Brain pericyte (primary cell): ENCODE results near the gene SMPD2.

Experiments
- DNase-seq: peaks from one replicate; pipeline ENCODE4 v3.0.0-alpha.2; 2012; ENCODE audit warnings: low read depth, low spot score

Gene SMPD2

DNA sequence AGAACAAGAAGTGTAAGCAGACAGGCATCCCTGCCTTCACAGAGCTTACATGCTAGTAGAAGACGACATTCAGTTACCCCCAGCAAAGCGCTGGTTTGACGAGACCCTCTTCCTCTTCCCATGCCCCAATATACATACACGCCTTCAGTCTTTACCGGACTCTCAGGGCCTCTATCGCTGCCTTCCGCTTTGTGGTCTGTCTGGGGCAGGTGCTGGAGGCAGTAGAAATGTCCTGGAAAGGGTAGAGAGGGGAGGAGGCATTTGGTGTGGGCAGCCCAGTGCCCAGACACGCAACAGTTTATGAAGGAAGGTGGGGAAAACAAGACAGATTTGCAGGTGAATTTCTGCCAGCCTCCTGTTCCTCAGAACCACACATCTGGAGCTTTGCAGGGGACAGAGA is 6.0 kb downstream of the SMPD2 start:
- DNase-seq = no peak

DNA sequence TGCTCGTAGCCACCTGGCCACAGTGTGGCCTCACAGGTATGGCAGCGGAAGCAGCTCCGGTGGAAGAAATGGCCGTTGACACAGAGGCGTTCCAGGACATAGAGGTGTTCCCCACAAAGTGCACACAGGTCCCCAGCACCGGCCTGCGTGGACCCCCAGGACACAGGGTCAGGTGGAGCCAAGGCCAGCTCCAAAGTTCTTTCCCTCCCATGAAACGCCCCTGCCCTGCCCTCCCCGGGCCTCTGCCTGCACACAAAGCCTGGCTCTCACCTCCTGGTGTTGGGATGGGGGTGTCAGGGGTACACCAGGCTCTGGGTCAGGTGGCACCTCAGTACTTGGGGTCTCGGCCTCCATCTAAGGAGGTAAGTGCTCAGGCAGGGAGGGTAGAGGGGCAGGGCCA is 6.6 kb downstream of the SMPD2 start:
- DNase-seq = no peak

DNA sequence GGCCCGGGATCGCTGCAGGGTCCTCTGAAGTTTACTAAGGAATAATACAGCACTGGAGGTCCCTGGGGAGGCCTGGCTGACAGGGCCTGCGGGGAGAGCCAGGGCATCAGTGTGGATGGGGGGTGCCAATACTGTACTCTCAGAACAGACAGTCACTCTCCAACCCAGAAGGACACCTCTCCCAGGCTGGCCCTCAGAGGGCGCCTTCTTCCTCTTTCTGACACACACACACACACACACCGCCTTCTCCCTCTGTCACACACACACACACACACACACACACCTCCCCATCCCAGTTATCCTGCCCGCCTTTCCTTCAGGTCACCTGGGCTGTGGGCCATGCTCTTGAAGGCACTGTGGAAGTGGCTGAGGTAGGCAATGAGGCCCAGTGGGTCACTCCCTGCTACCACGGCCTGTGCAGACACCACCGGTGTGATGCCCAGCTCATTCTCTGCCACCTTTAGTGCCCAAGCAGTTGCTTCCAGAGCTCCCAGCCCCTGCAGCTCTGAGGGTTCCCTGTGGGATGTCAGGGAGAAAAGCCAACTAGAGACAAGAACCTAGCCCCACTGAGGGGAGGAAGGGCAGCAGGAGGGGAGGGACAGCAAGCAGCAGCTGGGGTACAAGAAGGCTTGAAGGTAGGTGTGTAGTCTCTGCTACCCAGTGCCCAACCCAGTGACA is 7.5 kb downstream of the SMPD2 start:
- no peak for DNase-seq

DNA sequence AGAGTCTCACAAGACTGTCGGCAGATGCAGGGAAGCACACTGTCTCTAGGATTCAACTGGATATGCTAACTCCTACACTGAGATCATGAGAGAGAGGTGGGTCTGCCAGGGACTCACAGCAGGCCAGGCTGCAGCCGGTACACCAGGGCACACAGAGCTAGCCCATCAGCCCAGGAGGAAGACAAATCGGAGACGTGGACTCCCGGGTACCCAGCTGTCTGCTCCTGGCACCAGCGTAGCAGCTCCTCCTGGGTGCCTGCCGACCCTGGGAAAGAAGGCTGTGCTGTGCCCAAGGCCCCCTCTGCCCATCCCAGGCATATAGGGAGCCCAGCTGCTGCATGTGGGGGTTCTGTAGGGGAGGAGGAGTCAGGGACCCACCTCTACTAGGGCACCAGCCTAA is 8.1 kb downstream of the SMPD2 start:
- DNase-seq = no peak

DNA sequence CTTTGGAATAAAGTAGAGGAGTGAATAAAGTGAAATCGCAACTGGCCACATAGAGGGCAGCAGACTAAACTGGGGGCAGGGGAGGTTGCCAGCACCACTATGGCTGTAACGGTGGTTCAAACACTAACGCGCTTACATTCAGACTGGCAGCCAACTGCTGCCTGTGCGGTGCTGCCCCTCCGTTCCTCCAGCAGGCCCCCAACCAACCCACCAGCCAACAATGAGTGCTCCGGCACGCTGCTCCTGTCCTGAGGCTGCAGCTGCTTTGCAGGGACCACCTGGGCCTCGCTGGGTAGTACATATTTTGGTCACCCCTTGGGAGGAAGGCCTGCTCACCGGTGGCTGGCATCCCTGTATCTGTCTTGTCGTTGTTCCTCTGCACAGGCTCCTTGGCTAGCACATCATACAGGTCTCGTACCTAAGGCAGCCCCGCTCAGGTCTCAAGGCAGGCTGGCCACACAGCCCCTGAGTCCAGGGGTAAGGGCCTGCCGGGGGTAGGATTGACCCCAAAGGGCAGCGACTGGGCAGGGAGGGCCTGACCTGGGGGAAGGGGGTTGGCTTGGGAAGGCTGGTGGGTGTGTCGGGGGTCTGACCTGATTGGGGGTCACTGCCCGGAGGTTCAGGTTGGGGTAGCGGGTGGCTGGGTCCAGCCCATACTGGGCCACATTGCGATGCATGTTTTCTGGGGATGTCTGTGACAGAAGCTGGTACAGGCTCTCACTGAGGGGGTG is 8.7 kb downstream of the SMPD2 start:
- DNase-seq = no peak

DNA sequence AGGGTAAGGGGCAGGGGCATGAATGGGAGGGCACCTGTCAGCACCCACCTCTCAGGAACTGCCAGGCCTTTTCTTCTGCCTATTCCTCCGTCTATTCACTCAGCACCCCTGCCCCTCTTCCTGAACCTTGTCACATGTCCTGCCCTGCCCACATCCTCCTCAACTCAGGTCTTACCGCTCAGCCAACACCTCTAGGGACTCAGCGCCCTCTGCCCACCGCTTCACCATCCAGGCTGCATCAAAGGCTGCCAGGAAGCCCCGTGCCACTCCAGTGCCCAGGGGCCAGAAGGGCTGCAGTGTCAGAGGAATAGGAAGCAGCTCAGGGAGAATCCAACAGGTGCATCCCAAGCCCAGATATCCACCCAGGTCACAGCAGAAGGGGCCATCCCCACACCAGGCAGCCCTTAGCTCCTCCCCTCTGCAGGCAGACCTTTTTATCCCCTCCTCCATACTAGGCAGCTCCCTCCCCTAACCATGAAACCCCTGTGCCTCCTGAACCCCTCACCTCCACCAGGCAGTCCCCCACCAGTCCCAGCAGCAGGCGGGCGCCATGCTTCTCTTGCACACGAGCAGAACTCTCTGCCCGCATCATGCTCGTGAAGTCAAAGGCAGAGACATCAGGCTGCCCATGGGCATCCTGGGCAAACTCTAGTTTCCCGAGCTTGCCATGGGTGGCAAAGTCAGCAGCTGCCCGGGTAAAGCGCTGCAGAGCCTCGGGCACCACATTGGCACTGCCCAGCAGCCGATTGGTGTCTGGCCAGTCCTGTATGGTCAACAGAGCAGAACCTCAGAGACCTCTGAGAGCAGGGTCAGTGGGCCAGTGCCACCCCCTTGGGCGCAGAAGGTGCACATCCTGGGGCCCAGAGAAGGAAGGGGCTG is 9.5 kb downstream of the SMPD2 start:
- DNase-seq = no peak

DNA sequence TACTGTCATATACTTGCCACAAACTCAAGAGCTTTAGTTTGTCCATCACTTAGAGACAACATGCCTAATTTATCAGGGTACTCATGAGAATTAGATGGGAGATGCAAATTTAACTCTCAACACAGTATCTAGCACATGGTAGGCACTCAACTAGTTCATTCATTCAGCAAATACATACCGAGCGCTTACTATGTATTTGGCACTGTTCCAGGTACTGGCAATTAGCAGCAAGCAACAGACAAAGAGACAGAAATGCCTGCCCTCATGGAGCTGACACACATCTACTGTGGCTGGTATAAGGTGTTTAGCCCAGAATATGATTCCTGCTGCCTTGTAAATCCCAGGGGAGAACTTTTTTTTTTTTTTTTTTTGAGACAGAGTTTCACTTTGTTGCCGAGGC is 10.3 kb downstream of the SMPD2 start:
- no peak for DNase-seq

DNA sequence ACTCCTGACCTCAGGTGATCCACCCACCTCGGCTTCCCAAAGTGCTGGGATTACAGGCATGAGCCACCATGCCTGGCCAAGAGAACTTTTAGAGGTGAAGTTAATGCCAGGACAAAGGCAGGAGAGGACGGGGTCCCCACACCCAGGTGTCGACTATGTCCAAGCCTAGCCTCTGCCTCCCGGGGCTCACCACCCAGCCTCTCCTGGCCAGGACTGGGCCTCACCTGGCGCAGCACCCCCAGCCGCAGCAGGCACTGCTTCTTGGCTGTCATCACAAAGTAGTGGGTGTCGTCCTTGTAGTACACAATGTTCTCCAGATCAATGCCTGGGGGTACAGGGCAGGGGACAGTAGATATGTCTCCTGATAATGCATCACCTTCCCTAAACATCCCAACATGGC is 10.9 kb downstream of the SMPD2 start:
- no peak for DNase-seq

DNA sequence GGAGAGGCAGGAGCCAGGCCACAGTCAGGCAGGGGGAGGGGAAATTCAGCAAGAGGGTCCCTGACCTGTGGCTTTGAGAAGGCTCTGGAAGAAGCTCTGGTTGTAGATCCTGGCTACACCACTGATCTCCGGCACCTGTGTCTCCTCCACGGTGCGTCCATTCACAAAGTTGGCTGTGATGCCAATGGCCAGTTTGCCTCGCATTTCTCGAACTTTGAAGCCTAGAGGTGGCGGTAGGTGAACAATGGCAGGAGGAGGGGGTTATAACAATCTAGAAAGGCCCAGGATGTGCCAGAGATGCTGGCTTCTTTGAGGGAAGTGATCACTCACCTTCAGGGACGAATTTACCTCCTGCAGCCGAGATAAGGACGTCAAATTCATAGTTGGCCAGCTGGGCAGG is 11.7 kb downstream of the SMPD2 start:
- no peak for DNase-seq

DNA sequence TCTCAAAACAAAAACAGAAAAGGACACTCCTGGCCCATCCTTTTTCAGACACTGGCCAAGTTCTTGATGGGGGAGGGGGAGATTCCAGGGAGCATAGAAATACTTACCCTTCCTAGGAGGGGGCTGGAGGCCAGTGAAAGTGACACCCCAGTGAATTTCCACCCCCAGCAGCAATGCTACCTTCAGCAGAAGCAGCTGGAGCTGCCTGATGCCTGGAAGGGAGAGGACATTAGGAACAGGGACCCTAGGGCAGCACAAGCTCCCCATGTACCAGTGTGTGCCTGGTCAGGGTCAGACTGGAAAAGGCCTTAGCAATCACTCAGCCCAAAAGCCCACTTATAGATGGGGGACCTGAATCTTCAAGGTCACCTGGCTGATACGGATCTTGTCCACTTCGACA is 12.6 kb downstream of the SMPD2 start:
- no peak for DNase-seq

DNA sequence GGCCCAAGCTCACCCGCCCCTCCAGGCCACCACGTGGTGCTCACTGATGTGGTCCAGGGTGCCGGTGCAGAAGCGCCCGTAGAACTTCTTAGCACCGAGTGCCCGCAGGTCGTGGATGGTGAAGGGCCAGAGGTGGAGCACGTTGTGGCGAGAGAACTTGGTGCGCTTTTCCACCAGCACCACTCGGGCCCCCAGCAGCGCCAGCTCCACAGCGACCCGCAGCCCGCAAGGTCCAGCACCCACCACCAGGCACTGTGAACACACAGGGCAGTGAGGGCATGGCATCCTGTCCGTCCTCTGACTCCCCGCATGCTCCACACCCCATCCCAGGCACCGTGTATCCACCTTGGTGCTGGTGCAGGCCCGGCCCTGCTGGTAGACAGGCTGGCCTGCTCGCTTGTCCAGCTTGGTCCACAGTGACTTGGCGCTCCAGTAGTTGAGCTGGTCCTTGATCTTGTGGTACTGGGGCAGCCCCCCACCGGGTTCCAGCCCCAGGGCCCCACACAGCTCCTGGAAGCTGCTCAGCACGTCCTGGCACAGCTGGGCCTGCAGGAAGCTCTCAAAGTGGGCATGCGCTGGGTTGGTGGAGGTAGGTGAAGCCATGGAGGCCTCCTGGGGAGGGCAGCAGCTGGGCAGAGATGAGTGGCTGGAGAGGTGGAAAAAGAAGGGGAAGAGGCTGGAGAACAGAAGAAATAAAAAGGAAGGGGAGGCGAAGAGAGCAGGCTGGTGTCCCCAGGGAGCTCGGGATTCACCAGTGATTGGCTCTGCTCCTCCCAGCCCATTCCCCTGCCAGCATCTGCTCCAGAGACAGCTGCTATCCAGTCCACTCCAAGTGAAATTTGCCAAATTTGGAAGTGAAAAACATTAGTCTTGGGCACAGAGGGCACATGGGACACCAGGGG is 13.3 kb downstream of the SMPD2 start:
- no peak for DNase-seq

DNA sequence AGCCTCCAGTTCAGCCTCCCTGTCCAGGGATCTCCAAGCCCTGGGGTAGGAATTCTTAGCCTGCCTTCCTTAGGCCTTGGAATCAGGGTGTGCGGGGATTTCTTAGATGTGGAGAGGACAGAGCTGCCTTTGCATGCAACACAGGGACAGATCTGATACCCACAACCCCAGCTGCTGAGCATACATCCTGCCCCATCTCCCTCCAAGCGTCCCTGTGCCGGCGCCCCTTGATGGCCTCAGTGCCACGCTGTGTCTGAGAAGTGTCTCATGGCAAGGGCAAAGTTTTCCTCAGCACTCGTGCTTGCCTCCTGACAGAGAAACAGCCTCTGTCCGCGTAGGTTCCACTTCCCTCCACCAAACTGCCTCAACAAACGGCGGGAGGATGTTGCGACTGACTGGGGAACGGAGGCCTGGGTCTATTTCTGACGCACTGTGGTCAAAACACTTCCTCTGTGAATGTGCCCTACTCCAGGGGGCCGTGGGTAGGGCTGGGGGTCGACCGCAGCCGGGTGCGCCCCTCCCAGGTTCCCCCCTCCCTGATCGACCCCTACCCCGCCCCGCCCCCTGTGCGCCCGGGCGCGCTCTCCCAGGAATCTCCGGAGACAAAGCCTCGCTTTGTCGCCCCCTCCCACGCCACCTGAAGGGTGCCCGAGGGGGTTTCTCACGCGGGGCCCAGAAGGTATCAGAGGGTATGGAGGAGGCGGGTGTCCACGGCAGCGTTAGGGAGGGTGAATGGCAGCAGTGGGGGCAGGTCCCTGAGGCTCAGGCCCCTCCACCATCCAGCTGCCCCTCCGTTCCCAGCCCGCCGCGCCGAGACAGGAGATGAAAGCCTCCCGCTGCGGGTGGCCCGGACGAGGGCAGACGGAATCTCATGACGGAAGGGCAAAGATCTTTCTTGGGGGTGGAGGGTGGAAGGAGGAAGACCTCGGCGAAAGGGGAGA is 14.2 kb downstream of the SMPD2 start:
- no peak for DNase-seq

DNA sequence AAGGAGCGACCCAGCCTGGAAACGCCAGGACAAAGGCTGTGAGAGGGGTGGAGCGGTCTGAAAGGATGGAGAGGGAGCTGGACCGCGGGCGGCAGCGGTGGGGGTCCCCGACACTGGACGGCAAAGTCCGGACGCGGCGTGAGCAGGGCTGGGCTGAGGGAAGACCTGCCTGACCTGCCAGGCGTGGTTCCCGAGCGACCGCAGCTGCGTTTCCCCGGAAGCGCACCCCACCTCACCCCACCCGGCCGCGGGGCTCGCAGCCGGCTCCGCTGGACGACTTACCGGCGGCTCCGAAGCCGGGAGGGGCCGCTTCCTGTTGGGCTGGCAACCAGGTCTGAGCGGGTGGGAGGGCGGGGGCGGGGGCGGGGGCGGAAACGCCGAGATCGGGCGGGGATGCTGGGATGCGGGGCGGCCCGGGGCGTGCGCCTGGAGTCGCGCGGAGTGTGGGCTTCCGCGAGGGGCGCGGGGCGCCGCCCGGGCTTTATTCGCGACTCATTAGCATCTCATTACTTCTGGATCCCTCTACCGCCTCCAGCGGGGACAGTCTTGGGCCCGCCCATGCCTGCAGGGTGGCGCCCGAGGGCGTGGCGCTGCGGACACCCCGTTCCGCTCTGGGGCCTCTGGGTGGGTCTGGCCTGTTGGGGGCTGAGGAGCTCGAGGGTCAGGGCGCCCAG is 15.1 kb downstream of the SMPD2 start, which contains the start of gene MICAL1:
Gene MICAL1 (minus strand): TSS at position 336 of the 674 bp plus-strand sequence. CDS start 1,576 bp downstream, outside the sequence.
- DNase-seq = no peak

DNA sequence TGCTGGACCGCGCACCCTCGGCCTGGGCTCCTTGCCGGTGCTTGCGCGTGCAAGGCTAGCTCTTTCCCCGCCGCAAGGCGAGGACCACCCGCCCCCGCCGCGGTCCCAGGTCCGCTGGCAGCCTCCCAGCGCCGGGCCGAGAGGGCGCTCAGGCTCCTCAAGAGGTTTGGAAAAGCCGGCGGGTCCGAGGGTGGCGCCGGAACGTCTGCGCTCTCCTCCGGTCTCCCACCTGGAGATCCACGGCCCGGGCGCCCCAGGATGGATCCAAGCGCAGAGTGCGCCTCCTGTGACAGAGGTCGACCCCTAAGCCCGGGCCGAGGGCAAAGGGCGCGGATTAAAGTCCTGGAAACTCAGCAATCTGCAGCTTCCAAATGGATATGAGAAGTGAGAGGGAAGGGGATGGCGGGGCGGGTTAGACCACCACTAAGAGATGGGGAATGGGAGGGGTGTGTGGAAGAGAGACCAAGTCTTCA is 15.6 kb downstream of the SMPD2 start:
- DNase-seq = no peak

DNA sequence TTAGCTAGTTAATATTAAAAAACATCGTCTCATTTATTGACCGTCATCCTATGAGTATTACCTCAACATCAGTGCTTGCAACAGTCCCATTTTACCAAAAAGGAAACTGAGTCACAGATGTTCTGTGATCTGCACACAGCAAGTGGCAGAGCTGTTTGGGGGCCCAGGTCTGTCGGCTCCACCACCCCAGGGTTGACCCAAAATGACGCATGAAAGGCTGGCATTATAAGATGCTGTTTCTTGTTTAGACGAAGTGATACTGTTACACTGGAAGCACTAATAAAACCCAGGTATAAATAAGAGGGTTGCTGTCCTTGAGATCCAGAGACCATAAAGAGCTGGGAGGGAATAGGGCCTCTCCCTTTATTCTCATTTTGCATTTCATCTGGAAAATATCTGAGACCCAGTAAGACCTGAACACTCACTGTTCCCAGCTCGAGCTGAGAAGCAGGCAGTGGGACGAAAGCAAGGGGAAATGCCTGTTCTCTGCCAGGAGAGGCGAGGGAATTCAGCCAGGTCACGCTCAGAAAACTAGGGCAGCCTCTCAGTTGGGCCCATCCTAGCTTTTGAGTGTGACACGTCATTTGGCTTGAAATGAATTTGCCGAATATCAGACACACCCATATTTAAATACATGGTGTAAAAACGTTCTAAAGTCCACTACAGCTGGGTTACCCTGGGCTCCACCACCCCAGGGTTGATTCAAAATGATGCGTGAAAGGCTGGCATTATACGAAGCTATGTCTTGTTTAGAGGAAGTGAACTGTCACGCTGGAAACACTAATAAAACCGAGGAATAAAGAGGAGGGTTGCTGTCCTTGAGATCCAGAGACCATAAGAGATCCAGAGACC is 16.4 kb downstream of the SMPD2 start:
- DNase-seq = no peak

DNA sequence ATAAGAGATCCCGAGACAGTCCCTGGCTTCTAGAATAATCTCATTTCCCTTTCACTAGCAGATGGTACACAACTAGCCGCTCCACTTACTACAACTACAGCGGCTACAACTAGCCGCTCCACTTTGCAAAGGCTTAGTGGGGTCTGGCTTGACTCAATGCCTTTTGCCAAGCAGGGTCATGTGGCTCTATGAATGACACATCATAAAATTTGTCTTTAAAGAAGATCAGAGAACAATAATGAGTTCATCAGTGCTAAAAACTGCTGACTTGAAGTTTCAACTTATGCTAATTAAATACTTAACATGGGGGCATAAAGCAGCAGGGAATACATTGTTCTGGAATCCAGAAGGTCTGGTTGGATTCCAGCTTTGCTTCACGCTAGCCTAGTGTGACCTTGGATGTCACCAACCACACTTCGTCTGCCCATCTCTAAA is 17.1 kb downstream of the SMPD2 start:
- no peak for DNase-seq

DNA sequence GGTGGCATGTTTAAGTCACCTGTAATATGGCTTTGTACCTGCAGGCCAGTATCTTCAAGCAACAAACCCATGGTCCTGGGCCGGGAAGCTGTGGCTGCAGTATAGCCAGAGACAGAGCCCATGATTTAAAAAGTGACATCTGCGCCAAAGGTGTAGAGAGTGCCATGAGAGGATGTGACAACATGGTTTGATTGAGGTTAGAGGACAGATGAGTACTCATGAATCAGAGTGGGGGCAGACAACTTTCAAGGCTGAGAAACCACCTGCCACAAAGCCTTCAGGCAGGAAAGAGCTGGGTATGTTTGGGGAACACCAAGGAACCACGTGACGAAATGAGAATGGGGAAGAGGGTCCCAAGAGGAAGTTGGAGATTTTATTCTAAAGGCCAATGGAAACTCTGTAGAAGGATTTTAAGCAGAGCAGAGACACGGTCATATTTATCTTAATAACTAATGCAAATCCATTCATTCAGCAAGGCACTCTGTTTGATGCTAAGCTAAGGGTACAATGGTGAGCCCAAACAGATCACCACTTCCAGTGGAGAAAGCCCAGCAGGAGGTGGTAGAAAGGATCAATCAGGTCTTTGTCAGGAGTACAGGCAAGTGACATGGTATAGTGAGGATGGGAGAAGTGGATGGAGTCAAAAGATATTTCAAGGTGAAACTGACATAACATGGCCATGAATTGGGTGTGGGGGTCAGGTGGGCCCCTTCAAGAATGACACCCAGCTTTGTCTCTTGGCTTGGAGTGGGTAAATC is 18.4 kb downstream of the SMPD2 start:
- DNase-seq = no peak
